AG04449 (cell line): ENCODE measurements around the gene ADGRL3.

Experiments used
- CTCF ChIA-PET: fragments of 350-600 bp; formaldehyde crosslinking; extraction: SDS; loops from one replicate; lab custom pipeline; 2021; ENCODE audit warnings: antibody characterized with exemption; lab: Yijun Ruan, JAX
- POLR2A ChIA-PET: fragments of 400-600, 350-600 bp; formaldehyde crosslinking; extraction: SDS; loops from one replicate; lab custom pipeline; 2020; ENCODE audit warnings: antibody characterized with exemption, inconsistent platforms; lab: Yijun Ruan, JAX
- DNase-seq: peaks from one replicate; pipeline ENCODE4 v3.0.0-alpha.2; 2010; ENCODE audit warnings: low read depth, low spot score
- H3K4me3 ChIP-seq: 2 replicates; pipeline ENCODE4 v1.5.1; 2011; ENCODE audit warnings: low read depth, mild to moderate bottlenecking, control low read depth, low read length
- TF ChIP-seq, protein P1 (sequence below): IDR thresholded peaks from one replicate; pipeline ENCODE4 v1.5.1; 2011; ENCODE audit warnings: mild to moderate bottlenecking, moderate library complexity, low read length, control low read depth, inconsistent platforms; ENCODE audit not compliant: insufficient read depth; ENCODE audit errors: missing control alignments

The ADGRL3 gene

DNA sequence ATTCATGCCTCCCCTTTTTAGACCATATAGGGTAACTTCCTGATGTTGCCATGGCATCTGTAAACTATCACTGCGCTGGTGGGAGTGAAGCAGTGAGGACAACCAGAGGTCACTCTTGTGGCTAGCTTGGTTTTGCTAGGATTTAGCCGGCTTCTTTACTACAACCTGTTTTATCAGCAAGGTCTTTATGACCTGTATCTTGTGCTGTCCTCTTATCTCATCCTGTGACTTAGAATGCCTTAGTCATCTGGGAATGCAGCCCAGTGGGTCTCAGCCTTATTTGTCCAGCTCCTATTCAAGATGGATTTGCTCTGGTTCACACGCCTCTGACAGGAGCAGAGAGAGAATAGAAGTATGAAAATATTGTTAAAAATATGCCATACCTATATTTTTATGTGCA lies 355.7 kb downstream of the ADGRL3 start:
- CTCF ChIA-PET: no interaction called here
- DNase-seq: no peak
- POLR2A ChIA-PET: no interaction called here

DNA sequence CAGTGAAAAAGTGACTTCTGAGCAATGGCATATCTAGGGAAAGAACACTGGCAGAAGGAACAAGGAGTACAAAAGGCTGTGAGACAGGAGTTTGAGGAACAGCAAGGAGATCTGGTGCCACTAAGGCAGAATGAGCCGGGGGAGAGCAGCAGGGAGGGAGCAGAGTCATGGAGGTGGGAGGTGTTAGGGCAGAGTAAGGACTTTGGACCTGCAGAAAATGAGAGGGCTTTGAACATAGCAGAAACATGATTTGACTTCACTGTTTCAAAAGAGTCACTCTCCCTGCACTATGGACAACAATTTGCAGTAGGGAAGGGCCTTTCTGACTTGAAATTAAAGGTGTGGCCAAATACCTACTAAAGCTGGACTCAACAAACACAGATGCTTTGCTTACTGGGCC lies 356.2 kb downstream of the ADGRL3 start:
- POLR2A ChIA-PET: no interaction called here
- CTCF ChIA-PET: no interaction called here
- no peak for DNase-seq
- TF ChIP-seq, protein P1, sequence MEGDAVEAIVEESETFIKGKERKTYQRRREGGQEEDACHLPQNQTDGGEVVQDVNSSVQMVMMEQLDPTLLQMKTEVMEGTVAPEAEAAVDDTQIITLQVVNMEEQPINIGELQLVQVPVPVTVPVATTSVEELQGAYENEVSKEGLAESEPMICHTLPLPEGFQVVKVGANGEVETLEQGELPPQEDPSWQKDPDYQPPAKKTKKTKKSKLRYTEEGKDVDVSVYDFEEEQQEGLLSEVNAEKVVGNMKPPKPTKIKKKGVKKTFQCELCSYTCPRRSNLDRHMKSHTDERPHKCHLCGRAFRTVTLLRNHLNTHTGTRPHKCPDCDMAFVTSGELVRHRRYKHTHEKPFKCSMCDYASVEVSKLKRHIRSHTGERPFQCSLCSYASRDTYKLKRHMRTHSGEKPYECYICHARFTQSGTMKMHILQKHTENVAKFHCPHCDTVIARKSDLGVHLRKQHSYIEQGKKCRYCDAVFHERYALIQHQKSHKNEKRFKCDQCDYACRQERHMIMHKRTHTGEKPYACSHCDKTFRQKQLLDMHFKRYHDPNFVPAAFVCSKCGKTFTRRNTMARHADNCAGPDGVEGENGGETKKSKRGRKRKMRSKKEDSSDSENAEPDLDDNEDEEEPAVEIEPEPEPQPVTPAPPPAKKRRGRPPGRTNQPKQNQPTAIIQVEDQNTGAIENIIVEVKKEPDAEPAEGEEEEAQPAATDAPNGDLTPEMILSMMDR: no peak
- H3K4me3 ChIP-seq: no peak overlapping the region

More for the DNA sequence above, 355.7 kb downstream of the ADGRL3 start:
- H3K4me3 ChIP-seq: no peak overlapping the region
- TF ChIP-seq, protein P1: no peak

DNA sequence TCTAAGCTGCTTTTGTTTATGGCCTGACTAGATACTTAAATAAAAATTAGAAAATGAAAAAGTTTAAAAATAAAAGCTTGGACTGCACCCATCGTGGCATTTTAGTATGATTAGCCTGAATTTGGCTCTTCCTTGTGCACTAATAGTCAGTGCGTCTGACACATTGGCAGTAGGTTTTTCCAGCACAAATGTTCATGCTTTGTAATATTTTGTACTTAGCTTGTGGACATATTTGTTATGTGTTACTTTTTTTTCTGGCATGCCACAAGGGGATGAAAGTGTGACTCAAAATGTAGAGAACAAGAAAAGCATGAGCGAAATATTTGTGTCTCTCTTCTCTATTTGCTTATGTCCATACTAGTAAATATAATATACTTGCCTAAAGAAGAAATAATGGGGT lies 359.3 kb downstream of the ADGRL3 start:
- no peak overlapping the region for H3K4me3 ChIP-seq
- TF ChIP-seq, protein P1: no peak
- DNase-seq: no peak
- ChIA-PET POLR2A (no interaction called here), CTCF (no interaction called here)

DNA sequence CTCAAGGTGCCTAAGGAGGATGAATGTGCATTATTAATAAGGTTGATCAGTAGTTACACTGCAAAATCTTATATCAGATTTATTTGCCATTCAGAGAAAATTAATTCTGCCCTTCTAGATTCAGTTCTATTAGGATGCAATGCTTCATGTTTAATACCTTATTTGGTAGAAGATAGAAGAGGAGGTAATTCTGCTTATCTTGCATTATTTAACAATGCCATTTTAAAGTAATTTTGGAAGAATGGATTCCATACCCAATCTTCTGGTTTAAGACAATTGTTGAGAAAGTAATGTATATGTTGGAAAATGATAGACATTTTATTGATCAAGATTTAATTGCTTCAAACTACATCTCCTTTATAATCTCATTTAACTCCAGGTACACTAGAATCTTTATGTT lies 360.9 kb downstream of the ADGRL3 start:
- ChIA-PET POLR2A (no interaction called here), CTCF (no interaction called here)
- TF ChIP-seq, protein P1: no peak
- DNase-seq: no peak
- H3K4me3 ChIP-seq: no peak overlapping the region

DNA sequence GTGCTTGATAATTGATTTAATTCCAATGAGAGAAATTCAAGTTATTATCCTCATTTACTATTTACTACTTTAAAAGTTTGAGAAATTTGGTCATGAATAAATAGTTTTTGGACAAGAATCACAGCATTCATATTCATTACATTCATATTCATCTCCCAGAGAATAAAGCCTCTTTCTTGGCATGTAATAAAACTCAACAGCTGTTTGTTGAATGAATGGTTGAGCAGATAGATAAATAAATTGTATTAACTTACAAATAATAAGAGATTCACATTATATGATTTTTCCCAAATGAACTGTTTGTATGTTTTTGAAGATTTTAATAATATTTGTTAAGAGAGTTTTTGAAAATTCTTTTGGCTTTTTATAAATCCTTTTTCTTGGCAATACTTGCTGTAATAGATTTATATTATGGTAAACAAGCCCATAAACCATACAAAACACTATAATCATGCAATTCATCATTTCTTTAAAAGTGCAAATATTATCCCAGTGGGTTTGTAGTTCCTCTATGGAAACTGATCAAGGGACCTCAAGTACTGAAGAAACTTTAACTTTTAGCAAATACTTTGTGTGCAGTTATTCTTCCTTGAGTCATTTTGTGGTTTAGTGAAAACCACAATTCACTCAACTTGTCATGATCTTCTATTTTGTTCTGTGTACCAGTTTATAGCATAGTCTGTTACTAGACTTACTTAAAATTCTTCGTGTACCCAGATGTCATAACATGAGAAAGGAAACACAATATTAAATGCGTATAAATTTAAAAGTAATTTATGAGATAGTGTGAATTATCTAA lies 371.8 kb downstream of the ADGRL3 start:
- ChIA-PET POLR2A (no interaction called here), CTCF (no interaction called here)
- TF ChIP-seq, protein P1: no peak
- H3K4me3 ChIP-seq: no peak overlapping the region
- no peak for DNase-seq

DNA sequence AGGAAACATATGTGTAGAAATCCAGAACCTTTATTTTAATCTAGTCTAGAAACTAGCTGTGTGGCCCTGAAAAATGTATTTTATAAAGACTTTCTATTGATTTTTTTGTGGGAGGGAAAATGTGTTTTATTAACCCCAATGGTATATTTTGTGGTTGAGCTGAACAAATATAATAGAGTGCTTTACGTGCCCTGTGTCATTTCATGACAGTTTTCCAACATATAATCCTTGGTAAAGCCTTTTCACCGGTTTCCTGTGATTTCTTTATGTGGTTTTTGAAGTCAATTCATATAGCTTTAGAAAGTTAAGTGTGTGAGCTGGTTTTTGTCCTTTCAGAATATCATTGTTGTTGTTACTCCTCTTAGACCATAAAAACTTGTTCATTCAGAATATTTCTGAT lies 375.7 kb downstream of the ADGRL3 start:
- ChIA-PET CTCF (no interaction called here), POLR2A (no interaction called here)
- no peak for DNase-seq
- H3K4me3 ChIP-seq: no peak overlapping the region
- TF ChIP-seq, protein P1: no peak
